ENCODE data around the gene ATOH7. TPM values are rescaled to one million over a fixed set of nuclear protein-coding genes. Genes with fewer than 3 reads are reported as not detected.
"Not testable (repeated sequence)": the region's sequence is repeated elsewhere in the genome, so short reads cannot be mapped to it uniquely, and the experiment has no call there.

ATOH7 gene
- total and polyA plus RNA-seq, 2 donors (not counting 1 experiment from before 2014, with no cell fraction given): not detected

- H3K4me3 Mint-ChIP-seq: no peak overlapping the region
- no peaks in the 10 kb centered on the region for H3K27me3 ChIP-seq (replicated peaks in 1 of 4; ENCODE audit: control extremely low read depth in 1 of 4, control insufficient read depth in 3 of 4, insufficient read depth in 4 of 4, low read length in 3 of 4)
- no peak overlapping the region for H3K27ac ChIP-seq (ENCODE audit: low read length in 2 of 2)
- H3K9me3 Mint-ChIP-seq (ENCODE audit: insufficient read depth): no peaks in the 10 kb centered on the region
- ChIA-PET POLR2A (no interaction called here), CTCF (interaction anchor here (0.8 to 1.1 kb wide), 2 partner anchors 36 to 54 kb away, joined by 3 to 5 read pairs; no protein-coding TSS in a partner anchor)
- H3K36me3 ChIP-seq (replicated peaks in 1 of 2; ENCODE audit: control extremely low read depth in 1 of 2, control insufficient read depth in 1 of 2, extremely low read depth in 1 of 2, insufficient read depth in 2 of 2, low read length in 1 of 2): no peaks in the 10 kb centered on the region
- ATAC-seq (ENCODE audit: low read depth): no peak
- no peak for DNase-seq
- 84% methylated on average over 4 of the region's 6 CpGs for WGBS (ENCODE audit: insufficient coverage)
- intact Hi-C loops (cut with micrococcal nuclease): no loop called here
- H4K20me1 ChIP-seq (ENCODE audit: control insufficient read depth, insufficient read depth, low read length, poor library complexity, severe bottlenecking): no peaks in the 10 kb centered on the region
- H3K4me3 ChIP-seq (ENCODE audit: control extremely low read depth in 1 of 5, extremely low read depth in 1 of 5, insufficient read depth in 1 of 5, low read depth in 2 of 5, low read length in 4 of 5): no peak overlapping the region
- no peak for TF ChIP-seq EZH2 (IDR thresholded peaks at IDR 0.05; ENCODE audit: borderline replicate concordance, insufficient read depth, low read depth, low read length, poor library complexity, severe bottlenecking)
- TF ChIP-seq, protein P1, sequence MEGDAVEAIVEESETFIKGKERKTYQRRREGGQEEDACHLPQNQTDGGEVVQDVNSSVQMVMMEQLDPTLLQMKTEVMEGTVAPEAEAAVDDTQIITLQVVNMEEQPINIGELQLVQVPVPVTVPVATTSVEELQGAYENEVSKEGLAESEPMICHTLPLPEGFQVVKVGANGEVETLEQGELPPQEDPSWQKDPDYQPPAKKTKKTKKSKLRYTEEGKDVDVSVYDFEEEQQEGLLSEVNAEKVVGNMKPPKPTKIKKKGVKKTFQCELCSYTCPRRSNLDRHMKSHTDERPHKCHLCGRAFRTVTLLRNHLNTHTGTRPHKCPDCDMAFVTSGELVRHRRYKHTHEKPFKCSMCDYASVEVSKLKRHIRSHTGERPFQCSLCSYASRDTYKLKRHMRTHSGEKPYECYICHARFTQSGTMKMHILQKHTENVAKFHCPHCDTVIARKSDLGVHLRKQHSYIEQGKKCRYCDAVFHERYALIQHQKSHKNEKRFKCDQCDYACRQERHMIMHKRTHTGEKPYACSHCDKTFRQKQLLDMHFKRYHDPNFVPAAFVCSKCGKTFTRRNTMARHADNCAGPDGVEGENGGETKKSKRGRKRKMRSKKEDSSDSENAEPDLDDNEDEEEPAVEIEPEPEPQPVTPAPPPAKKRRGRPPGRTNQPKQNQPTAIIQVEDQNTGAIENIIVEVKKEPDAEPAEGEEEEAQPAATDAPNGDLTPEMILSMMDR (IDR thresholded peaks at IDR 0.05): no peak
- no peak overlapping the region for H3K9ac ChIP-seq (ENCODE audit: low read length)
- H3K4me2 ChIP-seq (replicated peaks; ENCODE audit: low read depth, low read length, poor library complexity, severe bottlenecking): no peak overlapping the region
- H2AFZ ChIP-seq (ENCODE audit: insufficient read depth, low read depth, low read length, poor library complexity, severe bottlenecking): no peak overlapping the region
- no peaks in the 10 kb centered on the region for H3K79me2 ChIP-seq (ENCODE audit: control insufficient read depth, insufficient read depth, low read length)
- no peaks in the 10 kb centered on the region for H3K27me3 Mint-ChIP-seq
- H3K4me1 Mint-ChIP-seq: peaks cover 7% of the 10 kb centered on the region
- H3K4me1 ChIP-seq (ENCODE audit: control insufficient read depth in 2 of 2, insufficient read depth in 2 of 2, low read length in 2 of 2): no peaks in the 10 kb centered on the region
- no peak overlapping the region for H3K27ac Mint-ChIP-seq
- H3K9me3 ChIP-seq (ENCODE audit: control extremely low read depth in 1 of 3, control insufficient read depth in 2 of 3, insufficient read depth in 1 of 3, low read length in 2 of 3): no peaks in the 10 kb centered on the region
These were observed 16.0 kb upstream of the ATOH7 start for GRCh38 chr10:68247931-68248330.

- ATAC-seq (ENCODE audit: low read depth); H4K20me1 ChIP-seq (ENCODE audit: control insufficient read depth, insufficient read depth, low read length, poor library complexity, severe bottlenecking); H3K27me3 Mint-ChIP-seq; H3K27ac Mint-ChIP-seq; H3K27me3 ChIP-seq (replicated peaks in 1 of 4; ENCODE audit: control extremely low read depth in 1 of 4, control insufficient read depth in 3 of 4, insufficient read depth in 4 of 4, low read length in 3 of 4); H3K4me2 ChIP-seq (replicated peaks; ENCODE audit: low read depth, low read length, poor library complexity, severe bottlenecking); H3K9me3 Mint-ChIP-seq (ENCODE audit: insufficient read depth); intact Hi-C loops (cut with micrococcal nuclease); H3K9ac ChIP-seq (ENCODE audit: low read length); H3K27ac ChIP-seq (ENCODE audit: low read length in 2 of 2); H3K79me2 ChIP-seq (ENCODE audit: control insufficient read depth, insufficient read depth, low read length); H3K9me3 ChIP-seq (ENCODE audit: control extremely low read depth in 1 of 3, control insufficient read depth in 2 of 3, insufficient read depth in 1 of 3, low read length in 2 of 3); H2AFZ ChIP-seq (ENCODE audit: insufficient read depth, low read depth, low read length, poor library complexity, severe bottlenecking); H3K36me3 ChIP-seq (replicated peaks in 1 of 2; ENCODE audit: control extremely low read depth in 1 of 2, control insufficient read depth in 1 of 2, extremely low read depth in 1 of 2, insufficient read depth in 2 of 2, low read length in 1 of 2); POLR2A ChIA-PET; H3K4me1 ChIP-seq (ENCODE audit: control insufficient read depth in 2 of 2, insufficient read depth in 2 of 2, low read length in 2 of 2); H3K4me1 Mint-ChIP-seq; DNase-seq; H3K4me3 ChIP-seq (ENCODE audit: control extremely low read depth in 1 of 5, extremely low read depth in 1 of 5, insufficient read depth in 1 of 5, low read depth in 2 of 5, low read length in 4 of 5); H3K4me3 Mint-ChIP-seq: not testable (repeated sequence)
- CTCF ChIA-PET: interaction anchor here (1.5 kb wide), 1 partner anchor 34 kb away, joined by 3 read pairs; no protein-coding TSS in a partner anchor
- WGBS (ENCODE audit: insufficient coverage): 100% methylated on average over 5 of the region's 7 CpGs
These were observed 14.5 kb upstream of the ATOH7 start for GRCh38 chr10:68246397-68246796.
